ENCODE measurements around the gene CAMKMT. TPM values are rescaled to one million over a fixed set of nuclear protein-coding genes. Genes with fewer than 3 reads are reported as not detected.

The CAMKMT gene
- total RNA-seq, 1 donor from 2014 or later = 10.0 TPM

DNA sequence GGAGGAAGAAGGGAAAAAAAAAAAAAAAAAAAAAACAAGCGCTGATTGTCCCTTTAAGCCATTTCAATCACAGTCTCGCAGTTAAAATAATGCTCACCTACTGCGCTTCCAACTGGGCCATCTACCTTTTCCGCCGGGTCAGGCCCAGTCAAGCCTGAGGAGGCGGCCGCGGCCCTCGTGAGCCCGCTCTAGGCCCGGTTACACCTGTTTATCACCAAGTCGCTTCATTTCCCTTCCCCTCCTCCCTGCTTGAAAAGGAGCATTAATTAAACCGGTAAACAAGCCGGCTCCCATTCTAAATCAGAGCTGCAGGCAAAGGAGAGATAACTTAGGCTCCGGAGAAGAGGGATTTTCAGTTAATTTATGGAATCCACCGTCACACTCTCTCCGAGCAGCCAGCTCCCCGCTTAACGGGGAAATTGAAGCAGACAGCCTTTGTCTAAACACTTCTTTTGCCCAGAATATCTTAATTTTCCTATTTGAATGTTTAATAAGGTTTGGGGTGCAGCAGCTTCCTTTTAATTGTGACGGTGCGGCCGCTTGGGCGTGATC is 439.6 kb downstream of the CAMKMT start:
- no peak for DNase-seq (ENCODE audit: low read depth)

- peak; percentile 4 for DNase-seq (ENCODE audit: low read depth)
Measured at GRCh38 chr2:44801841-44802776, 440.4 kb downstream of the CAMKMT start.

DNA sequence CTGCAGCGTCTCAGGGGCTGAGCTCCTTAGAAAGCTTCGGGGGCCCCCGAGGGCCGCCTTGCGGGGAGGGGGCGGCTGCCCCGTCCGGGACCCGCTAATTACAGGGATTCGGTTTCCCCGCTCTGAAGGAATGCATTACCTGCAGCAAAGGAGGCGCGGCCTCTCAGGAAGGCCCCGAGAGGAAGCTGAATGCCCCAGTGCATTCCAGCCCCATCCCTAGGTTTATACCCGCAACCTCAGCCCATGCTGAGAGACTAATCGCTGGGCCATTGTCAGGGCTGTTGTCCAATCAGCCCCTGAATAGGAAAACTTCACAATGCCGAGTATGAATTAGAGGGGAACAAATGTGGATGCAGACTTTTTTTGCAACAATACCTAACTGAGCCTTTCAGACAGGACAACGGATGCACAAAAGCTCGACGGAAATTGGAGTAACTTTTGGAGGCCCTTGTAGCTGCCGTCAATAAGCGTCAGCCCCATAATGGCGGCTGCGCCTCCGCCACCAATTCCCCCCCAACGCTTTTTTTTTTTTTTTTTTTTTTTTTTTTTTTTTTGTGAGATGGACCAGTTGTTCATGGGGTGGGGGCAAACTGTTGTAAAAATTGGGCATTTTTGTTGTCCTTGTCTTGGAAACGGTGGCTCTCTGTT is 441.2 kb downstream of the CAMKMT start:
- DNase-seq (ENCODE audit: low read depth) = peak; percentile 1

DNA sequence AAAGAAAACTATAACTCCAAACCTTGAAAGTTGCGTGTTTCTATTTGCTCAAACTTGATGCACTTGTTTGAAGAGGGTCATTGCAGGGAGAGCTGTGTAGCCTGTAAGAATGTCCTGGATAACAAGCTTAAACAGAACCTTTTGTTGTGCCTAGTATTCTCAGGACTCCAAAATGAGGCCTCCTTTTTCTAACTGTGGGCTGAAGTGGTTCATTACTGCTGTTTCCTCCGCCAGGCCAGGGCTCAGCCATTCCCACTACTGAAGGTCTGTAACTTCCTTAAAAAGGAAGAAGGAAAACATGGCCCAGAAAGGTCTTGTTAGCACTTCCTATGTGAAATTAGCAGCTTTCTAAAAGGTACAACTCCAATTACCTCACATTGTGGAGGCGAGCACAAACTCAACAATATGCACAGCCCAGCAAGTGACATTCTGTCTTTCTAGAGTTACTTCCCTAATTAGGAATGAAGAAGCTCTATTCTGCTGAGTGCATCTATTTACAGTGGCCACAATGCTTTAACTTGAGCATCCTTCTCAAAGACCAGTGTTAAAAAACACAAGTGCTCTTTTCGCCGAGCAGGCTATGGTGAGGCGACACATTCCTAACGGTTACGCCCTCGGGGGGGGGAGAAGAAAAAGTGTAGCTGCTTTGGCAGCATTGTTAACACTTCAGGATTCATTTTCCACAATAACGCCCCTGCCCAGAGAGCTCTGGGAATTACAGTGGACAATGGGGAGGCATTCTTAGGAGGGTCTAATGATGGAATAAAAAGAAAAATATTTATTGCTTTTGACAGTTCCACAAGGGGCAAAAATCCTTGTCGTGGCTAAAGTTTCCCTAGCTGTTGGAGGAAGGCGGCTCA is 442.9 kb downstream of the CAMKMT start:
- DNase-seq (ENCODE audit: low read depth) = no peak

- DNase-seq (ENCODE audit: low read depth) = no peak
Measured at GRCh38 chr2:44805401-44806235, 443.9 kb downstream of the CAMKMT start.

DNA sequence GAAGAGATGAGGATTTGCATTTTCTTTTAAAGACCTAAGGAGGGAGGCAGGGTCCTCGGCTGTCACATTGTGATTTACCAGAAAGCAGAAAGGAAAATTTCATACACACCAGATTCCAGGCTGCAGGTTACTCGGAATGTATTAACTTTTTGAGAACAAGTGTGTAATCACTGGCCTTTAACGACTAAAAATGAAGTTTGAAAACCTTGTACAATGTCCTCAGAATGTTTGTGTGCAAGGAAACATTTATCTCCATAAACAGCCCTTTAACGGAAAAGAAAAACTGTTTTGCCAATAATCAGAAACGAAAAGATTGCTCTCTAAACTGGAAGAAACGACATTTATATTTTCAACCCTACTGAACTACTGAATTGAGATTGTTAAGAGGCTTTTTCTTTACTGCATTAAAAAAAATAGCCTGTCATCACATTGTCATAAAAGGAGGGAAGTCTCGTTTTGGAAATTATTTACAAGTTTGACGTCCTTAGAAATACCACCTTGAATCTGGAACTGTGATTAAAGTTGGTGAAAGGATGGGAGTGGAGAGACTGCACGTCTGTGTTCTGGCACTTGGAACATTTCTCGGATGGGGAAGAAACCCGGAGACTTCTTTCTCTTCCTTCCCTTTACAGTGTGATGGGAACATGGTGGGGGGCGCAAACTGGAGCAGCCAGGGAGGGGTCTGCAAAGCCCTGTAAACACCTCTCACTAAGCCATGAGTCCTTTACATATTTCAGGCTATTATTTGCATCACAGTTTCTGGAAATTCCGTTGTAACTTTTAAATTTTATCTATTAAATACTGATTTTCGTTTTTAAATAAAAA is 445.7 kb downstream of the CAMKMT start:
- DNase-seq (ENCODE audit: low read depth) = no peak

- no peak for DNase-seq (ENCODE audit: low read depth)
Measured at GRCh38 chr2:44810892-44811530, 449.3 kb downstream of the CAMKMT start.

DNA sequence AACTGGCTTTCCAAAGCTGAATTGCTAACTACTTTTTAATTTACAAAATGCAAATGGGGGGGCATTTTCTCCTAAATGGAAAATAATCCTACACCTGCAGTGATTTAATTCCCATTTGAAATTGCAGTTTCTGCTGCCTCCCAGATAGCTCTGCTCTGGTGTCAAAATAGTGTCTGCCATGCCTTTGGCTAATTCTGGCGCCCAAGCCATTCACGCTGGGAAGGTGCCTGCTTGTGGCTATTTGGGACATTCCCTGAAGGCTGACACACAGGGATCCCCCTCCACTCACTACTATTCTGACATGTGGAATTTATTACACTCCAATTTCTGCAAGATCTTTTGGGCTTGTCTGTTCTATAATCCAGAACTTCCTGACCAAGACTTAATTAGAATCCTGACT is 451.4 kb downstream of the CAMKMT start:
- no peak for DNase-seq (ENCODE audit: low read depth)

GRCh38 chr2:44813658-44814057 is 451.9 kb downstream of the CAMKMT start:
- no peak for DNase-seq (ENCODE audit: low read depth)

DNA sequence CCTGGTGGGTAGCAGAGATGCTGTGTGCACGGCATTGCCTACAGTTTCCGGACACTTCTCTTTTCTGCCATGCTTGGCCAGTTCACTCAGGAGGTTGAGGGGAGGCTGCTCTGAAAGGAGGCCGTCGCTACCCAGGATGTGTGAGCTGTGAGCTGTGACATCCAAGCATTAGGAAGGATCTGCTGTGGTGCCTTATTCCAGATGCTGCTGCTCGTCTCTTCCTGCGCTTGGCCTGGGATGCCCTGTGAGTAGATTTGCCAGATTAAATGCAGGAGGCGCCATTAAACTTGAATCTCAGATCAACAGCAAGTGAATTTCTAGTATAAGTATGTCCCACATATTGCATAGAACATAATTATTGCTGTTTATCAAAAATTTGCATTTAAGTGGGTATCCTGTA is 455.5 kb downstream of the CAMKMT start:
- no peak for DNase-seq (ENCODE audit: low read depth)

DNA sequence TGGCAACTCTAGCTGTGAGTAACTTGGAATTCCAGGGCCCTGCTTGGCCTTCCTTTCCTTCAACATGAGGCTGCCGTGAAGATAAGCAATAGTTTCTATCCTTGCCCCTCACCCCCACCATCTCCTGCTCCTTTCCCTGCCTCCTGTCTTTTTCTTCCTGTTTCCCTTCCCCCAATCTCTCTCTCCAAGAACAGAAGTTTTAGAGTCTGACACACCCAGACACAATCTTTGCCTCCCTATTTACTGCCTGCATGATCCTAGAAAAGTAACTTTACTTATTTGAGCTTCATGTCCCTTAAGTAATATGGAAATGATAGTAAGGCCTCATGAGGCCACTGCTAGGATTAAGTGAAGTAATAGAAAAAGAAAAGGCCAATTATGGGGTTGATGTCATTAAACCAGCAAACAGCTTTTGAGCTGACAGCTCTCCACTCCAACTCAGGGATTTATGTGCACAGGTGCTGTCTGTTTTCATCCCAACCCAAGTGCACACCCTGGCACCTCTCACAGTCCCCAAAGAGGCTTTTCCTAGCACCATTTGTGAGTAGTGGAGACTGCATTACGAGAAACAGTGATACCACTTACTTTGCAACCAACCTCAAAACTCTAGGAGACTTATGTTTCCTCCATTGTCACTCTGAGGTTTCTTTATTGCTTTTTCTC is 456.1 kb downstream of the CAMKMT start:
- DNase-seq (ENCODE audit: low read depth) = no peak

DNA sequence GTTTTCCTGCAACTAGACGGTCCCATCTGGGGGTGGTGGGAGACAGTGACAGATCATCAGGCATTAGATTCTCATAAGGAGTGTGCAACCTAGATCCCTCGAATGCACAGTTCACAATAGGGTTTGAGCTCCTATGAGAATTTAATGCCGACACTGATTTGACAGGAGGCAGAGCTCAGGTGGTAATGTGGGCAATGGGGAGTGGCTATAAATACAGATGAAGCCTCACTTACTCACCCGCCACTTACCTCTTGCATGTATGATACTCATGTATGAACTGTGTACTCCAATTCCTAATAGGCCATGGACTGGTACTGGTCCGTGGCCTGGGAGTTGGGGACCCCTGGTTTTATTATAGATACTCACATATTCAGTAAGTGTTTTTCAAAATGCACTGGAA is 457.3 kb downstream of the CAMKMT start:
- no peak for DNase-seq (ENCODE audit: low read depth)

DNA sequence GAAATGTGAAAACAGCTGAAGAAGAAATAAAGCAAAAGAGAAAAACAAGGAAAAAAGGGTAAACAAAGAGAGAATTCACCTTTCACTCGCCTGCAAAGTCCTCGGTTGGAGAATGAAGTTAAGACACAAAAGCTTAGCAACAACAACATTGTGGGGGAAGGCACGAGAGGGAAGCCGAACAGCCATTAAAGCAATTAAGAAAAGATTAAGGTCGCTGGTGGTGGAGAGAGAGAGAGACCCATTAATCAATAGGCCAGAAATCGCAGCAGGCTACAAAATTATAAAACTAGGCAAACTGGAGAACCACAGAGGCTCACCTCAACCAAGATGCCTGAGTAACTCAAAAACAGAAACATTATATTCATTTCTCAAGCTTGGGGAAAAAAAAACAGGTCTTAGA is 459.8 kb downstream of the CAMKMT start:
- DNase-seq (ENCODE audit: low read depth) = no peak

DNA sequence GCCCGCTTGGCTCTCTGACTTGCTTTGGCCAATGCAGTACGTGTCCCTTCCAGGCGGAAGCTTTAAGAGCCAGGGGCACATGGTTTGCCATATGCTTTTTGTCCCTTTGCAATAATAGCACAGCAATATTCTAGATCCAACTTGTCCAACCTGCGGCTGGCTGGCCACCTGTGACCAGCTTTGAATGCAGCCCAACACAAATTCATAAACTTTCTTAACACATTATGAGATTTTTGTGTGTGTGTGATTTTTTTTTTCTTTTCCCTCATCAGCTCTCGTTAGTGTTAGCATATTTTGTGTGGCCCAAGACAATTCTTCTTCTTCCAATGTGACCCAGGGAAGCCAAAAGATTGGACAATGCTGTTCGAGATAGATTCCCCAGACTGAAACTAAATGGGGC is 460.4 kb downstream of the CAMKMT start:
- DNase-seq (ENCODE audit: low read depth) = no peak

Other genes starting within 250 kb of the CAMKMT start
- 38.0 and 78.3 TPM in 2 replicates for gene PPM1B, start 193.1 kb upstream of the CAMKMT start, total RNA-seq
- 9.0 and 58.3 TPM in 2 replicates for gene SLC3A1, start 86.5 kb upstream of the CAMKMT start, total RNA-seq
- 17.7 and 76.6 TPM in 2 replicates for gene PREPL, start 453 bp upstream of the CAMKMT start, total RNA-seq

Data from renal cortical epithelial cell (primary cell).